ENCODE results near the gene JOSD1. TPM values are rescaled to one million over a fixed set of nuclear protein-coding genes. Genes with fewer than 3 reads are reported as not detected.

The JOSD1 gene
- total RNA-seq, 4 donors from 2014 or later: 46.7 to 76.6 (median 62.2) TPM

- Histone ChIP-seq H3K36me3 (peaks cover 29 to 34% of the 10 kb centered on the region in 2 donors), H3K9me3 (no peaks in the 10 kb centered on the region), H3K27me3 (no peaks in the 10 kb centered on the region), H3K4me3 (replicated peaks in 1 of 3) (no peak overlapping the region), H3K4me1 (peaks cover 19 to 21% of the 10 kb centered on the region in 2 donors), H3K27ac (peak overlapping the region; percentile 21 to 69 (median 58))
- TF ChIP-seq, protein P1, sequence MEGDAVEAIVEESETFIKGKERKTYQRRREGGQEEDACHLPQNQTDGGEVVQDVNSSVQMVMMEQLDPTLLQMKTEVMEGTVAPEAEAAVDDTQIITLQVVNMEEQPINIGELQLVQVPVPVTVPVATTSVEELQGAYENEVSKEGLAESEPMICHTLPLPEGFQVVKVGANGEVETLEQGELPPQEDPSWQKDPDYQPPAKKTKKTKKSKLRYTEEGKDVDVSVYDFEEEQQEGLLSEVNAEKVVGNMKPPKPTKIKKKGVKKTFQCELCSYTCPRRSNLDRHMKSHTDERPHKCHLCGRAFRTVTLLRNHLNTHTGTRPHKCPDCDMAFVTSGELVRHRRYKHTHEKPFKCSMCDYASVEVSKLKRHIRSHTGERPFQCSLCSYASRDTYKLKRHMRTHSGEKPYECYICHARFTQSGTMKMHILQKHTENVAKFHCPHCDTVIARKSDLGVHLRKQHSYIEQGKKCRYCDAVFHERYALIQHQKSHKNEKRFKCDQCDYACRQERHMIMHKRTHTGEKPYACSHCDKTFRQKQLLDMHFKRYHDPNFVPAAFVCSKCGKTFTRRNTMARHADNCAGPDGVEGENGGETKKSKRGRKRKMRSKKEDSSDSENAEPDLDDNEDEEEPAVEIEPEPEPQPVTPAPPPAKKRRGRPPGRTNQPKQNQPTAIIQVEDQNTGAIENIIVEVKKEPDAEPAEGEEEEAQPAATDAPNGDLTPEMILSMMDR (IDR thresholded peaks at IDR 0.05): peak; percentile 29 to 82 (median 68)
- TF ChIP-seq POLR2A (IDR thresholded peaks at IDR 0.05): no peak
- WGBS, 2 donors: 32 to 35% methylated on average over 6 of the region's 6 CpGs
- intact Hi-C loops (cut with DNase I): no loop called here
- peak; percentile 79 to 84 for DNase-seq
Measured at GRCh38 chr22:38718414-38718813, 17.7 kb upstream of the JOSD1 start.

- intact Hi-C loops (cut with DNase I): no loop called here
- Histone ChIP-seq H3K27ac (no peak overlapping the region), H3K9me3 (no peaks in the 10 kb centered on the region), H3K4me1 (peaks cover 21 to 23% of the 10 kb centered on the region in 2 donors), H3K27me3 (no peaks in the 10 kb centered on the region), H3K36me3 (peaks cover 18 to 22% of the 10 kb centered on the region in 2 donors), H3K4me3 (replicated peaks in 1 of 3) (no peak overlapping the region)
- no peak for TF ChIP-seq POLR2A (IDR thresholded peaks at IDR 0.05)
- TF ChIP-seq, protein P1 (IDR thresholded peaks at IDR 0.05): no peak
- DNase-seq: no peak
- 91 to 93% methylated on average over 6 of the region's 6 CpGs for WGBS, 2 donors
Measured at GRCh38 chr22:38717244-38717643, 16.5 kb upstream of the JOSD1 start.

GRCh38 chr22:38716826-38717225 lies 16.1 kb upstream of the JOSD1 start:
- Histone ChIP-seq H3K4me1 (peaks cover 21 to 23% of the 10 kb centered on the region in 2 donors), H3K27me3 (no peaks in the 10 kb centered on the region), H3K36me3 (peaks cover 15 to 19% of the 10 kb centered on the region in 2 donors), H3K9me3 (no peaks in the 10 kb centered on the region), H3K4me3 (replicated peaks in 1 of 3) (no peak overlapping the region), H3K27ac (no peak overlapping the region)
- TF ChIP-seq POLR2A (IDR thresholded peaks at IDR 0.05): no peak
- TF ChIP-seq, protein P1 (IDR thresholded peaks at IDR 0.05): no peak
- intact Hi-C loops (cut with DNase I): no loop called here
- WGBS, 2 donors: 89 to 95% methylated on average over 7 to 9 of the region's 9 CpGs
- DNase-seq: no peak

GRCh38 chr22:38716271-38716670 lies 15.5 kb upstream of the JOSD1 start:
- TF ChIP-seq, protein P1 (IDR thresholded peaks at IDR 0.05): no peak
- TF ChIP-seq POLR2A (IDR thresholded peaks at IDR 0.05): no peak
- intact Hi-C loops (cut with DNase I): no loop called here
- H3K4me1 ChIP-seq: peaks cover 21 to 23% of the 10 kb centered on the region in 2 donors
- DNase-seq: no peak
- H3K27me3 ChIP-seq: no peaks in the 10 kb centered on the region
- no peak overlapping the region for H3K27ac ChIP-seq
- H3K9me3 ChIP-seq: no peaks in the 10 kb centered on the region
- H3K4me3 ChIP-seq (replicated peaks in 1 of 3): no peak overlapping the region
- WGBS, 2 donors: 94 to 99% methylated on average over 10 of the region's 10 CpGs
- H3K36me3 ChIP-seq: peaks cover 15 to 19% of the 10 kb centered on the region in 2 donors

DNA sequence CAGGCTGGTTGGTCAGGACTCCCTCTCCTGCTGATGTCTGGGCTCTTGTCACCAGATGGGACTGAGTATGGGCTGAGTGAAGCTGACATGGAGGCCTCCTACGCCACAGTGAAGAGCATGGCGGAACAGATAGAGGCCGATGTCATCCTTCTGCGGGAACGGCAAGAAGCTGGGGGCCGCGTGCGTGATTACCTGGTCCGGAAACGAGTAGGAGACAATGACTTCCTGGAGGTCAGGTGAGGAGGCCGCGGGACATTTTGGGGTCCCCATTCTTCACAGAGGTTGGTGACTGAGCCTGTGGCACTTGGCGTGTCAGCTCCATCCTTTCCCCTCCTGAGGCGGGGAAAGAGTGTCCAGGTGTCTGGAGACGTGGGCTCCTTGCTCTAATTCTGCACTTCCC lies 15.1 kb upstream of the JOSD1 start:
- H3K4me3 ChIP-seq (replicated peaks in 1 of 3): no peak overlapping the region
- intact Hi-C loops (cut with DNase I): no loop called here
- WGBS, 2 donors: 95% methylated on average over 15 of the region's 15 CpGs
- no peak for DNase-seq
- H3K27me3 ChIP-seq: no peaks in the 10 kb centered on the region
- peaks cover 15 to 19% of the 10 kb centered on the region in 2 donors for H3K36me3 ChIP-seq
- peaks cover 21 to 23% of the 10 kb centered on the region in 2 donors for H3K4me1 ChIP-seq
- TF ChIP-seq, protein P1 (IDR thresholded peaks at IDR 0.05): no peak
- TF ChIP-seq POLR2A (IDR thresholded peaks at IDR 0.05): no peak
- no peaks in the 10 kb centered on the region for H3K9me3 ChIP-seq
- H3K27ac ChIP-seq: no peak overlapping the region
